ENCODE data around the gene CANX. TPM values are rescaled to one million over a fixed set of nuclear protein-coding genes. Genes with fewer than 3 reads are reported as not detected.

CANX gene
- polyA plus RNA-seq, 1 experiment: 502 TPM

DNA sequence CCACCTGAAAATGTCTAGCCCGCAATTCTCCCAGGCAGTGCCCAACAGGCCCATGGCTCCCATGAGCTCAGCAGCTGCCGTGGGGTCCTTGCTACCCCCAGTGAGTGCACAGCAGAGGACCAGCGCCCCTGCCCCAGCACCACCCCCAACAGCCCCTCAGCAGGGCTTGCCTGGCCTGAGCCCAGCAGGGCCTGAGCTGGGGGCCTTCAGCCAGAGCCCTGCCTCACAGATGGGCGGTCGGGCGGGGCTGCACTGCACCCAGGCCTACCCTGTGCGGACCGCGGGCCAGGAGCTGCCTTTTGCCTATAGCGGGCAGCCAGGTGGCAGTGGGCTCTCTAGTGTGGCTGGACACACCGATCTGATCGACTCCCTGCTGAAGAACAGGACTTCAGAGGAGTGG, 75.7 kb downstream of the CANX start:
- ChIA-PET POLR2A (no interaction called here), CTCF (interaction anchor here (1.9 to 2.1 kb wide), 2 partner anchors 8 to 11 kb away, joined by 5 to 6 read pairs; no protein-coding TSS in a partner anchor)
- peaks cover 33% of the 10 kb centered on the region for H3K36me3 ChIP-seq (ENCODE audit: control insufficient read depth, insufficient read depth, low read length)
- no peak for DNase-seq (ENCODE audit: low read depth)
- no peak overlapping the region for H3K4me3 ChIP-seq (ENCODE audit: low read depth, low read length)
- H3K27me3 ChIP-seq (ENCODE audit: control insufficient read depth, insufficient read depth, low read length): no peaks in the 10 kb centered on the region
- TF ChIP-seq CTCF (IDR thresholded peaks at IDR 0.05; ENCODE audit: insufficient read depth, low read depth, low read length): no peak

DNA sequence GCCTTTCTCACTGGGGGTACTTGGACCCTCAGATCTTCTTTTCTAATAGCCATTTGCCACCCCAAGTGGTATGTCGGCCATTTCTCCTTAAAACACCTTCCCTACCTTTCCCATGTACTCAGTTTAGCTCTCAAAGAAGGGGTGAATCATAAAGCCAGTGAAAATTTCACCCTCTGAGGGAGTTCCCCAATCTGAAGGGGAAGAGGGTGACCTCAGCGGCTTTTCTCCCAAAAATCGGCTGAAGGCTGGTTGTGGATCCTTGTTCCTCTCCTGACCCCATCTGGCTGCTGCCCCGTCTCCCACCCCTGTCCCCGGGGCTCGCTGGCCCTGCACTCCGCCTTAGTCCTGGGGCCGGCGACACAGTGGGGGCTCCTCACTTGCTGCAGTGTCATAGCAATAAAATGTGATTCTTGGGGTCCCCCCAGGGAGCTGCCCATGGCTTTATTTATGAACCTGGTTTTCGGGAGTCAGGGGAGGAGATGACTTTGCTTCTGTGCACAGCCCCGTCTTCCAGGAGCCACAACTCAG, 77.7 kb downstream of the CANX start:
- no peak for DNase-seq (ENCODE audit: low read depth)
- CTCF ChIA-PET: interaction anchor here (1.6 to 4.0 kb wide), 2 partner anchors 13 to 20 kb away, joined by 6 to 17 read pairs; no protein-coding TSS in a partner anchor
- Histone ChIP-seq H3K27me3 (ENCODE audit: control insufficient read depth, insufficient read depth, low read length) (no peaks in the 10 kb centered on the region), H3K36me3 (ENCODE audit: control insufficient read depth, insufficient read depth, low read length) (peaks cover 30% of the 10 kb centered on the region), H3K4me3 (ENCODE audit: low read depth, low read length) (no peak overlapping the region)
- POLR2A ChIA-PET: no interaction called here
- no peak for TF ChIP-seq CTCF (IDR thresholded peaks at IDR 0.05; ENCODE audit: insufficient read depth, low read depth, low read length)

DNA sequence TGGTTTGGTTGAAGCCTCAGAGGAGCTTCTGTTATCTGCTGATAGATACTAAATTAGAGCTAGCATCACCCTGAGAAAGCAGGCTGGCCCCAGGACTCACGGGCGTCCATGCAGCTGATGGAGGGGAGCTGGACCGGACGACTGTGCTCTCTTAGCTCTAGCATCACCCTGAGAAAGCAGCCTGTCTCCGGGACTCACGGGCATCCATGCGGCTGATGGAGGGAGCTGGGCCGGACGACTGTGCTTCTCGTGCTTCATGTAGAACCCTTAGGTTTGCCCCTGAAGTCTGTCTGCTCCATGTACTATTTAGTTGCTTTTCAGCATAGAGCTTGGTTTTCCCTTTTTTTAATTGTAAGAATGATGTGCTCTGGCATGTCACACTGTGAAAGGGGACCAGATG, 78.7 kb downstream of the CANX start:
- no peak for TF ChIP-seq CTCF (IDR thresholded peaks at IDR 0.05; ENCODE audit: insufficient read depth, low read depth, low read length)
- peaks cover 30% of the 10 kb centered on the region for H3K36me3 ChIP-seq (ENCODE audit: control insufficient read depth, insufficient read depth, low read length)
- POLR2A ChIA-PET: no interaction called here
- no peak overlapping the region for H3K4me3 ChIP-seq (ENCODE audit: low read depth, low read length)
- CTCF ChIA-PET: interaction anchor here (0.7 to 4.0 kb wide), 4 partner anchors 9 to 19 kb away, joined by 3 to 17 read pairs (median 5); no protein-coding TSS in a partner anchor
- DNase-seq (ENCODE audit: low read depth): no peak
- H3K27me3 ChIP-seq (ENCODE audit: control insufficient read depth, insufficient read depth, low read length): no peaks in the 10 kb centered on the region

- DNase-seq (ENCODE audit: low read depth): no peak
- Histone ChIP-seq H3K4me3 (ENCODE audit: low read depth, low read length) (no peak overlapping the region), H3K27me3 (ENCODE audit: control insufficient read depth, insufficient read depth, low read length) (no peaks in the 10 kb centered on the region), H3K36me3 (ENCODE audit: control insufficient read depth, insufficient read depth, low read length) (peaks cover 30% of the 10 kb centered on the region)
- ChIA-PET CTCF (interaction anchor here (1.2 to 4.0 kb wide), 3 partner anchors 9 to 18 kb away, joined by 4 to 17 read pairs (median 6); no protein-coding TSS in a partner anchor), POLR2A (no interaction called here)
- no peak for TF ChIP-seq CTCF (IDR thresholded peaks at IDR 0.05; ENCODE audit: insufficient read depth, low read depth, low read length)
Measured at GRCh38 chr5:179777909-179778308, 79.1 kb downstream of the CANX start.

DNA sequence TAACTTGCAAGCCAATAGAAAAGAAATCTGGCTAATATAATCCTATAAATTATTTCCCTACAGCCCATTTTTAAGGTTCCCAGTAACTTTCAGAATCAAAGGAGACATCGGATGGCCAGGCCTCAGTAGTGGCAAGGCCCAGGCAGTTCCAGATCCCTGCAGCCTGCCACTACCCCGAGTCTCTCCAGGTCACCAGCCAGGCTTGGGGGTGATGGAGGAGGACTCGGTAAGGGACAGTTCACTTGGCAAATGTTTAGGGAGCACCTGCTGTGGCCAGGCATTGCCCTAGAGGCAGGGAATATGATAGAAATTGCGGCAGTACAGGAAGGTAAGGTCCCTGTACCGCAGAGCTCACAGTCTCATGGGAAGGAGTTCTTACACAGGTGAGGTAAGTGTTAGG, 79.8 kb downstream of the CANX start:
- no peak for TF ChIP-seq CTCF (IDR thresholded peaks at IDR 0.05; ENCODE audit: insufficient read depth, low read depth, low read length)
- DNase-seq (ENCODE audit: low read depth): no peak
- ChIA-PET CTCF (interaction anchor here (1.2 to 4.0 kb wide), 2 partner anchors 10 to 15 kb away, joined by 4 to 17 read pairs; no protein-coding TSS in a partner anchor), POLR2A (no interaction called here)
- Histone ChIP-seq H3K27me3 (ENCODE audit: control insufficient read depth, insufficient read depth, low read length) (no peaks in the 10 kb centered on the region), H3K4me3 (ENCODE audit: low read depth, low read length) (no peak overlapping the region), H3K36me3 (ENCODE audit: control insufficient read depth, insufficient read depth, low read length) (peaks cover 27% of the 10 kb centered on the region)

All from BJ (cell line).